GM19372 (cell line): ENCODE data around the gene ACKR3.

Experiments used
- ATAC-seq: cut with Tn5 transposase; IDR thresholded peaks from one replicate; pipeline ENCODE4 v1.9.1; 2021; ENCODE audit warnings: mild to moderate bottlenecking, low read depth, moderate library complexity; ENCODE audit not compliant: unreplicated experiment

The ACKR3 gene

DNA sequence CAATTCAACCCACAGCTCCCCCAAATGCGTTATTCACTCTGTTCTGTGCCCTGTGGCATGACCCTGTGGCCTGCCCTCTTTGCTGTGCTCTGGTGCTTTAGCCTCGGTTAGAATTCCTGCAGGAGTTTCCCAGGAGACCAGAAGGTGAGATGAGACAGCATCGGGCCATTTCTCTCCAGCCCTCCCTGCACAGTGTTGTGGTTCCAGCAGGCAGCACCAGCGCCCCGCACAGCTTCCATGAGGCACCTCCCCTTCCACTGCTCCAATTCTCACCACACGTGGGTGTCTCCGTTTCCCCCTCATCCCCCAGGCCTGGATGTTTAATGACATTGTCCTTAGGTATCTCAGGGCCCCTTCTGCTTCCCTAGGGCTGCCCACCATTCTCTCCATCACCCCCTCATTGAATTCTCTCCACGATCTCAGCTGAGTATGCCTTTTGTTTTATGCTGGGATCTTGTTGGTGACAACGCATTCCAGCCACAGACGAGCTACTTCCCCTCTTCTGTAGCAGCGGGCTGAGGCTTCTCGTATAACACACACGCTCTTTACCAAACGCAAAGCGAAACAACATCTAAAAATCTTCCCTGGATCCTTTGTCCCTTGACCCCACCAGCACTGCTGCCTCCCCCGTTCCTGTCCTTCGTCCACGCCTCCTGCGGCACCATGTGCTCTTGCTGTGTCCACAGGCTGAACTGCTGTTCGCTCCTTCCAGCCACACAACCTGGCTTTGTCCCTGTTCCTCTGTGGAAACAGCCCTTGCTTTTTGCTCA, 35.1 kb downstream of the ACKR3 start:
- ATAC-seq: no peak

DNA sequence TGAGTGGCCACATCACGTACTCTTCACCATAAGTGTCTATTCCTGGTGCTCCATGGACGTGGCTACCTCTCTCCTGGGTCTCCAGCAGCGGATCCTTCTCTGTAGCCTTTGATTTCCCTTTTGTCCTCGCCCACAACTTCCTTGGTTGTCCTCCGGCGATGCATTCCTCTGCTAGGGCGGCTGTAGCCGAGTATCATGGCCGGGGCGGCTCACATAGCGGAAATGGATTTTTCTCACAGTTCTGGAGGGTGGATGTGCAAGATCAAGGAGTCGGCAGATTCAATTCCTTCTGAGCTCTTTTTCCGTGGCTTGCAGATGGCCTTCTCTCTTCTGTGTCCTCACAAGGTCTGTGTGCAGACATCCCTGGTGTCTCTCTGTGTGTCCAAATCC, 35.7 kb downstream of the ACKR3 start:
- no peak for ATAC-seq

DNA sequence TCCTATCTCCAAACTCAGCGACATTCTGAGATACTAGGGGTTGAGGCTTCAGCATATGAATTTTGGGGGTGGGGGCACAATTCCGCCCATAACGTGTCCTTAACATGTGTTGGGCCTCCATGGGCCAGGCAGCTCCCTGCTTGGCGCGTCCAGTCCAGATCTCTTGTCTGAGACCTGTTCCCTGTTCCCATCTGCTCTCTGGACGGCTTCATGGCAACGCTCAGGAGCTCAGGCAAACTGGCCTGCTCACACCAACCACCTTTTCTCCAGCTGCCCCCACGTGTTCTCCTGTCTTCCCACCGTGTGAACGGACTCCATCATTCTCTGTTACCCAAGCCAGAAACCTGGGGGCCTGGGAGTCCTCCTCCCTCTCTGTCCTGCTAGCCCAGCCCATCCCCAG, 36.4 kb downstream of the ACKR3 start:
- ATAC-seq: no peak

DNA sequence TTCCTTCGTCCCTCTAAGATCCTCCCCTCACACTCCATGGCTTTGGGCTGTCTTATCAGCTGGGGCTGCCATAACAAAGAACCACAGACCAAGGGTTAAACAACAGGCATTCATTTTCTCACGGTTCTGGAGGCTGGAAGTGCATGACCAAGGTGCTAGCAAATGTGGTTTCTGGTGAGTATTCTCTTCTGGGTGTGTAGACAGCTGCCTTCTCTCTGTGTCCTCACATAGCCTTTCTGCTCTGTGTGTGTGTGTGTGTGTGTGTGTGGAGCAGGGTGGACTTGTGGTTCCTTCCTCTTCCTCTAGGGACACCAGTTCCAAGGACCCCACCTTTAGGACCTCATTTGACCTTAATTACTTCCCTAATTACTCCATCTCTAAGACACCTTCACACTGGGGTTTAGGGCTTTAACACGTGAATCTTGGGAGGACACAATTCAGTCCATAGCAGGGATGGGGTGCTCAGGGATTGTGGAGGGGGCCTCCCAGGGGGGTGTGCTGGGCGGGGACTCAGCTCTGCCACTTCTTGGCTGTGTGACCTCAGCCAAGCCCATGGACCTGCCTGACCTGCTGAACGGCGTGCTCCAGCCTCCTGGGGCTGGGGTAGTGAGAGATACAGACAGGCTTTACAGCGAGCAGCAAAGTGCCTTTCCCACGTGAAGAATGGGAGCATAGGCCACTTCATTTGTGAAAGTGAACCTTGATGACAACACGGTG, 38.0 kb downstream of the ACKR3 start:
- ATAC-seq: no peak

DNA sequence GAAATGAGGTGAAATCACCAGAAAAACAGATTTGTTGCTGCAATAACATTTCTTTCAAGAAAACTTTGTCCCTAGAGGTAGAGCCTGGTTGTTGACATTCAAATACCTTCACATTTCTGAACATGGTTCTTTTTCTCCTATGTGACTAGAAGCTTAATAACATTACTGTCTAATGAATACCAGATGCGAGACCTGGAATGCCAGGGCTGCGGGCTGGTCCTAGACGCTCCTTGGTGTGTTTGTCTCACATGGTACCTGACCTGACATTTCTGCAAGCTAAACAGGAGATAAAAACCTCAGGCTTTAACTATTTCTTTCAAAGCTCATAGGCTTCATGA, 38.5 kb downstream of the ACKR3 start:
- ATAC-seq: no peak

DNA sequence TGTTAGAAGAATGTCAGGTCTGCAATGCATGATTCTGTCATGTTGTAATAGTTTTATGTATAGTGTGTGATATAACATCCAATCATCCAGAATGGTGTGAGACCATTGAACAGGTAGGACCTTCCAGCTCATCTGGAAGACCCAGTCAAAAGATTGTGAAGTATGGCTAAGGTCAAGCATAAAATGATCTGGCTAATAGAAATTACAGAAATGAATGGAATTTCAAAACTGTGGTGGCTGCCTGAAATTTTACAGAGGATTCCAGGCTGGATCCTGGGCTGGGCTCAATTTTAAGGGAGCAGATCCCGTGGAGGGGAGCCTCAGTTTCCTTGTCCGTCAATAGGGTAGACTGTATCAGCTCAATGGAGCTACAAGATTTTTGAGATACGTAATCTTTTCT, 39.1 kb downstream of the ACKR3 start:
- no peak for ATAC-seq

DNA sequence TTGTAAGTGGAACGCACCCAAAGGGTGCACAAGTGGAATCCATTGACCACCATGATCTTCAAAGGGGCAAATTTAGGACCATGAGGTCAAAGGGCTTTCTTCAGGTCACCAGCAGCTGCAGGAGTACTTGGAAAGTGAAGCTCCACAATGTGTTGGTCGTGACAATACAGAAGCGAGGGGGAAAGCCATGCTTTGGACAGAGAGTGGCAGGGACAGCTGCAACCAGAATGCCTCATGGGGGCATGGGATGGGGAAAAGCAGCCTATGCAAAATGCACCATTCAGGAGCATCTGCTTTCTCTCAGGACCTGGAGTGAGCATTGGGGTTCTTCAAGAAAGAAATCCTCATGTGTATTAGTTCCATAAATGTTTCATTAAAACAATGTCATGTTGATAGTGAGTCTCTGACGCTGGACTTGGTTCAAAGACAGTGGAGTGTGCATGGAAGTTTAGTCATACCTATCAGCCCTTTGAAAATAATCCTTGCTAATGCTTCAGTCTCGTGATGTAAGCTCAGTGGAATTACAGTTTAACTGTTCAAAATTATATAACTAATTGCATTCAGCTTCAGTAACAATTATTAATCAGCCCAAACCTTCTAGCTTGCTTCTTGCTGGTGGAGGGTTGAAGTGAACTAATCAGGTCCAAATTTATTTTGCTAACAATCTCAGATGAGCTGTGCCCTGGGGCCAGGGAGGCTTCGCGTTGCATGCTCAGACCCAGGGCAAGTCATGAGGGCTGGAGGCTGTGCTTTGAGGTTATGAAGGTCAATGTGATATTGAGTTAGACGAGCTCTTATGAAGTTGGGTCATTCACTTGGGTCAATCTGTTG, 41.6 kb downstream of the ACKR3 start:
- ATAC-seq: no peak

DNA sequence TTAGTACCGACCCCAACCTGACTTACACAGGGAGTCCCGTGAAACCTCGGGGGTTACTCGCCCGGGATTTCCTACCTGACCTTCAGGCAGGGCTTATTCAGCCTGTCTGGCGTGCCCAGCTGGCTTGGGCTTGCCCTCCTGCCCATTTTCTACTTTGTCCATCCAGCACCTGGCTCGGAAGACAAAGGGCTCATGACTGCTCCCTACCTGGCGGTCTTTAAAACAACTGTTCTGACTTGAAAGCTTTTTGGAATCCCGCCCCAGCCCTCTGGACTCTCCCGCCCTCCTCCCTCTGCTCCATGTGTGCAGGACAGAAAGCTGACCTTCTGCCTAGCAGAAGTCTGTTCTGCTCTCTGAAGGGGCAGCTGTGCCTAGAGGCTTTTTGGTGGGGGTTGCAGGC, 43.1 kb downstream of the ACKR3 start:
- ATAC-seq: no peak

DNA sequence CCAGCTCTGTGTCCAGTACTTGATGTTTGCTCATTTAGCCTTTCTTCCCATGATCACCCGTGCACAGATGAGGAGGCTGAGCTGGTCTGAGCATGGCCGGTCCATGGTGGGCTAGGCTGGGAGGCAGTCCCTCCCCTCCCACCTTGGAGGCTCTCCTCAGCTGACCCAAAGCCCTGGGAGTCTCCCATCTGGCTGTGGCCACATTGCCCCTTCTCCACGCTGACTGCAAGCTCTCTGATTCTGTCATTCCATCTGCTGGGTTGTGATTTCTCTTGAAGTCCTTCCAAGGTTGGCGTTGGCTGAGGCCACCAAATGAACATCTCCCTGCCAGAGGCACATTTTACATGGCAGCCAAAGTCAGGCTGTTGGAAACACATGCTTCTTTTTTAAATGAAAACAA, 44.0 kb downstream of the ACKR3 start:
- no peak for ATAC-seq

DNA sequence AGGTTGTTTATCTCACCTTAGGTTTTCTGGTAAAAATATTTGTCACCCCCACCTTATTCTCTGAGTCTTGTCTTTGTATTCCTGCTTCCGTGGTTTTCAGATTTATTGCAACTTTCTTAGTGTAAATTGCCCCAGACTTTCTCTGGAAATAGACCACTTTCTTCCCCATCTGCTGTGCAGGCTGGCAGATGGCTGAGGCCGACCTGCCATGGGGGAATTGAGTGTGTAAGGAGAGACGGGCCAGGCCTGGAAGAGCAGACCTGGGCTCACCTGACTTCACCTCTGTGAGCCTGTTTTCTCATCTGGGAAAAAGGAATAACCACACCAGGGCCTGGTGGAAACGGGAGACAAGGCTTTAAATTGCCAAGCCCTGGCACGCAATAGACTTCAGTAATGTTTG, 44.9 kb downstream of the ACKR3 start:
- ATAC-seq: no peak

DNA sequence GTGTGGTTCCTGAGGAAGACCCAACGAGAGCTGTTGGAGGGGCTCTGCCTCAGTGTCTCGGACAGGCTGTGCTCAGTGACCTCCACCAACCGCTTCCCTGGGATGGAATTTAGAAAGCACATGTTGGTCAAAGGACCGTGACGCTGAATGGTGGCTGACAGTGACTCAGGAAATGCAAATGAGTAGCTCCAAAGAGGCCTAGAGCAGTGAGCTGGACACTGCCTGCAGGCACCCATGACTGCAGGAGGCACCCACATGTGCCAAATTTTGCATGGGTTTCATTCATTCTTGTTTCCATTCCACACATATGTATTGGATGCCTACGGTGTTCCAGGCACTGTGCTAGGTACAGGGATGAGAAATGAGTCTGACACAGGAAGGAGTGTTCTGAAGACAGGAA, 46.4 kb downstream of the ACKR3 start:
- no peak for ATAC-seq

DNA sequence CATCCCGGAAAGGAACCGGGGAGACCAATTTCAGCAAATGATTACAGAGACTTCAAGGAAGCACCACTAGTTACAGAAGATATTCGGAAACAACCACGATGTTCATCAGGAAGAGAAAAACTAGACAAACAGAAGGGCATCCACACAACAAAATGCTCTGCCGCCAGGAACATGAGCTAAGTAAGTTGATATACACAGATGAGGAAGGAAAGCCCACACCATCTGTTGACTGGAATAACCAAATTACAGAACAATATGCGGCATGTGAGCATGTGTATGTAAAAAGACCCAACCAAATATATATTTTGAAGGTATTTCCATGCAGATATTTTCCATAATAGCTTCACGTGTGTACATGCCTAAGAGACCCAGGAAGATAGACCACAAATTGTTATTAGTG, 47.0 kb downstream of the ACKR3 start:
- no peak for ATAC-seq

DNA sequence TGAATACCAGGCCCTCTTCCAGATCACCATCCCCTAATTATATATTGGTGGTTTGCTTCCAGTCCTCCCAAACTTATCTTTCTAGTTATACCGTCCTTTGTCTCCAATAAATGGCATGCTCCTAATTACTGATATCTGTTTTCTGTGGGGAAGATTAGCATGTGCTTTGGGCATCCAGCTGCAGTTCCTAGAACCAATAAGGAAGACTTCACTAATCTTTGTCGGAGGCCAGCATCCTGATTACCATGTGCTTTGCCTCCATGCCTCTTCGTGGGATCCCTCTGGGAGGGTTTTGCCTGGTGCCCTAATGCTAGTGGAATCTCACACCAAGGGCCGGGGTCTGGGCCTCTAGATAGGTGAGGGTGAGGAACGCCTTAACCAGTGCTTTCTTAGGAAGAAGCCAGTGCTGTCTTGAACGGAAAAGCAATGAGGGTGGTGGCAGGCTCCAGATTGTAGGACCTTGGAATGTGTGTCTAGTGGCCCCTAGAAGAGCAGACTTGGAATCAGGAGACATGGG, 47.7 kb downstream of the ACKR3 start:
- no peak for ATAC-seq

DNA sequence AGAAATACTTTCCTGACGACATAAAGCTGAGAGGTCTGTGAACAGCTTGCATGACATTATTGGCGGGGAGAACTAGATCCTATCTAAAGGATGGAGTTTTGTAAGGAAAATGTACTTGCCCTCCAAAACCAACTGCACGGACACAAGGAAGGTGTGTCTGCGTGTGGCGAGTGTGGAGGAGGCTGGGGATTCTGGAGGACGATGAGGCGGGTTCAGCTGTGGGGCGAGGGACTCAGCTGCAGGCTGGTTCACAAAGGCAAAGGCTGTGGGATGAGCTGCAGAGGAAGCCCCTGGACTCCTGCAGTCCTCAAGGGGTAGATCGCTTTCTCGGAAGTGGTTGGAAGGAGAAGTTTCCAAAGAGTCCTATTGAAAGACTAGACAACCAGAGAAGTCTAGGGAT, 48.2 kb downstream of the ACKR3 start:
- no peak for ATAC-seq

DNA sequence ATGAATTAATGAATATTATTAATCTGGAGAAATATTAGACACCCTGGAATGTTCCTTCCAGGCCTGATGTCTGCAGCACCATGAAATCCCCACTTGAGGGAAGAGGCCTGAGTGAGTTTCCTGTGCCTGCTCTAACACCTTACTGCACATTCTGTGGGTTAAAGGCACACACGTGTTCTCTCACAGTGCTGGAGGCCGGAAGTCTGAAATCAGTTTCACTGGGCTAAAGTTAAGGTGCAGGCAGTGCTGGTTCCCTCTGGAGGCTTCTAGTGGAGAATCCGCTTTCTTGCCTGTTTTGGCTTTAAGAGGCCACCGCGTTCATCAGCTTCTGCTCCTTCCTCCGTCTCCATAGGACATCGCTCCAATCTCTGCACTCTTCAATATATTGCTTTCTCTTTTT, 48.7 kb downstream of the ACKR3 start:
- no peak for ATAC-seq

DNA sequence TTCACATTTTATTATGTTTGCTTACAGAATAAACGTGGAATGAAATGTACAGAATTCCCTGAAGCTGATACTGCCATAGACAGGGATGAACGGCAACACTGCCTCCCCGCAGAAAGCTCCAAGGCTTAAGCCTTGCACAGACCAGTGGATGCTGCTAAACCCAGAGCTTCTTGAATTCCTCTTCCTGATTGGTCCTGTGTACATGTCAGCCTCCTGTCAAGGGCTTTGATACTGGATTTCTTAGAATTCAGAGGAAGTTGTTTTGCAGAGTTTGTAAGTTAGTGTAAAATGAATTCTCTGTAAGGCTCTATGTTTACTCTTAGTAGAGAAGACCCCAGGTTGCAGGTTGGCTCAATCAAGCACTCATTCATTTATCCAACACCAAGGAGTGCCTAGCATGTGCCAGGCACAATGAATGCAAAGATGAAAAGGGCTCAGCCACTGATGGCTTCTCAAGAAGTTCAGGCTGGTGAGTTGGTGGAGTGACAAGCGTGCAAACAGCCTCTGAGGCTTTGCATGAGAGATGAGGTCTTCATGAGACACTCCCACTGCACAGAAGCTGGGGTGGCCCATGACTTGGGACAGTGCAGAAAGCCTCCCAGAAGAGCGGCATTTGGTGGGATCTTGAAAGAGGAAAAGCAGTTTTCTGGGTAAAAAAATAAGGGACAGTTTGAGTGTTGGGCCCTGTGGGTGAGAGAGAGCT, 50.4 kb downstream of the ACKR3 start:
- ATAC-seq: no peak

DNA sequence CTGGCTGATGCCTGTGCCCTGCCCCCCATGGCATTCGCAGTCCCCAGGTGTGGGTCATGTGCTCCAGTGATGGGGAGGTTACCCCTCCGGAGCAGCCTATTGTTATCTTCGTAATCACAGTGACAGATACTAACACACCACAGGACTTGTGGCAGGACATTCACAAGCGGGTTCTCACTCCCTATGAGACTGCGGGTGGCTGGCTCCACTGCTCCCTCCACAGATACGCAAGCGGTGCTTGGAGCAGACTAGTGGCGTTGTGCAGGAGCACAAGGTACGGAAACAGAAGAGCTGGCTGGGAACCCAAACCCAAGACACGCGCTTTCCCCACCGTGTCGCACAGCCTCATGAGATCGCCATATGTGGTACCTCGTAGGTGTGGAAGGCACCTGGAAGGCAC, 52.2 kb downstream of the ACKR3 start:
- ATAC-seq: no peak

DNA sequence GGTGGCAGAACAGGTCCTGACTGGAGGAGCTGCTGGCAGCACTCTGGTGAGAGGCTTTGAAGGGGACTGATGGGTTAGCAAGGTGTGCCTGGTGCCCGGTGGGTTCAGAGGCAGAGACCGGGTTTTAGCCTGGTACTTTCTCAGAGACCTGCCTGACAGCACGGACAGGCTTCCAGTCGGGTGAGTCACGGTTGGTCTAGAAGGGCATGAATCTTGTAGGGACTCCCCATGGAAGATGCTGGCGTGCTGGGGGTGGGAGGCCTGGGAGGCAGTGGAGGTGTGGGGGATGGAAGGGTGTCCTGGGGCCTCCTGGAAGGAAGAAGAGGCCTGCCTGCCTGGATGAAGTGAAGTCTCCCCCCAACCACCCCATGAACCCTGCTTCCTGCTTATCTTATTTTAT, 52.6 kb downstream of the ACKR3 start:
- ATAC-seq: no peak

DNA sequence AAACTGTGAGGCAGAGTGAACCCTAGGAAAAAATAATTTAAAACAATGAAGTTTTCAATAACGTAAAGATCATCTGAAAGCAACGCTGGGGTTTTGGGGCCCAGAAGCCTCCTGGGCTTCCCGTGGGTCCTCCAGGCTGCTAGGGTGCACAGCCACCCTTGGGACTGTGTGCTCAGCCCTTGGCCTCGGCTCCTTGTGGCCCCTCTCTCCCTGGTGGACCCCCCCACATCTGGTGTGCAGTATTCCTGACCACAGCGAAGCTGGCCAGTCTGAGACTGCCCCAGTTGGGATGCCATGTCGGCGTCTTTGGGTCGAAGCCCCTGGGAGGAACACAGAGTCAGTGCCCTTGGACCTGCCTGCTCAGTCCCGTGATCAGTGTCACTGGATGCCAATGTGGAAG, 53.0 kb downstream of the ACKR3 start:
- ATAC-seq: no peak

DNA sequence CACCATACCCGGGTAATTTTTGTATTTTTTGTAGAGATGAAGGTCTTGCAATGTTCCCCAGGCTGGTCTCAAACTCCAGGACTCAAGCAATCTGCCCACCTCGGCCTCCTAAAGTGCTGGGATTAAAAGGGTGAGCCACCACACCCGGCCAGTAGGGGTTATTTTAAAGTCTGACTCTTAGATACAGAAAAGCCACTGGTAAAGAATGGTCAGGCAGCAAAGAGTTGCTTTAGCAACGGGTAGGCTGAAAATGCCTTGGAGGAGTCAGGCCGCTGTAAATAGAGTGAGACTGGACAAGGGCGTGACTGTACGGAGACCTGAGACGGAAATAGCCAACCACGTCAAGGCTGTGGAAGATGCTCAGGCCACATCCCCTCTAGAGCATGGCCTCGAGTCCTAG, 54.2 kb downstream of the ACKR3 start:
- no peak for ATAC-seq
